Neural cell (in vitro differentiated cells): ENCODE results near the gene UPF1. TPM values are rescaled to one million over a fixed set of nuclear protein-coding genes. Genes with fewer than 3 reads are reported as not detected.

Source experiments
- H2AFZ ChIP-seq: fragments of 200-600, 300-800 bp; sonication (generic), shearing (Covaris generic); 2 replicates; pipeline ENCODE4 v1.6.0; 2014; ENCODE audit warnings: low read depth, mild to moderate bottlenecking, antibody characterized with exemption, low read length, moderate library complexity
- H3F3A ChIP-seq: fragments of 200-600 bp; shearing (Covaris generic); 2 replicates; pipeline ENCODE4 v1.6.1; 2016; ENCODE audit warnings: mild to moderate bottlenecking, moderate library complexity, mixed read lengths, antibody characterized with exemption, low read length; ENCODE audit not compliant: insufficient read depth, poor library complexity, severe bottlenecking
- H3K27ac ChIP-seq: fragments of 200-600, 300-800 bp; sonication (generic), shearing (Covaris generic); 2 replicates; pipeline ENCODE4 v1.5.1; 2014; ENCODE audit warnings: mild to moderate bottlenecking, low read length, moderate library complexity
- H3K27me3 ChIP-seq: fragments of 300-800, 200-600 bp; sonication (generic), shearing (Covaris generic); 2 replicates; pipeline ENCODE4 v1.6.0; 2014; ENCODE audit warnings: mild to moderate bottlenecking, low read depth, low read length, moderate library complexity; ENCODE audit not compliant: insufficient read depth
- H3K36me3 ChIP-seq: fragments of 300-800, 200-600 bp; sonication (generic), shearing (Covaris generic); 2 replicates; pipeline ENCODE4 v1.5.1; 2014; ENCODE audit warnings: mild to moderate bottlenecking, antibody characterized with exemption, low read length, moderate library complexity; ENCODE audit not compliant: insufficient read depth
- H3K4me2 ChIP-seq: fragments of 300-800, 200-600 bp; sonication (generic), shearing (Covaris generic); 2 replicates; pipeline ENCODE4 v1.6.0; 2014; ENCODE audit warnings: mild to moderate bottlenecking, low read length
- H3K4me3 ChIP-seq: fragments of 300-800, 200-600 bp; sonication (generic), shearing (Covaris generic); 2 replicates; pipeline ENCODE4 v1.5.1; 2014; ENCODE audit warnings: mild to moderate bottlenecking, low read length, moderate library complexity
- H3K79me2 ChIP-seq: fragments of 200-600 bp; shearing (Covaris generic); replicated peaks from 2 replicates; pipeline ENCODE4 v1.6.0; 2014; ENCODE audit warnings: mild to moderate bottlenecking, low read length, moderate library complexity; ENCODE audit not compliant: insufficient read depth
- H3K9ac ChIP-seq: fragments of 300-800, 200-600 bp; sonication (generic), shearing (Covaris generic); 2 replicates; pipeline ENCODE4 v1.6.1; 2016; ENCODE audit warnings: mild to moderate bottlenecking, low read length, mixed read lengths
- H3K9me2 ChIP-seq: fragments of 200-600 bp; shearing (Covaris generic); 2 replicates; pipeline ENCODE4 v1.6.1; 2016; ENCODE audit warnings: mild to moderate bottlenecking, low read length, mixed read lengths; ENCODE audit not compliant: insufficient read depth
- H3K9me3 ChIP-seq: fragments of 200-600, 300-800 bp; sonication (generic), shearing (Covaris generic); 2 replicates; pipeline ENCODE4 v1.6.1; 2016; ENCODE audit warnings: mild to moderate bottlenecking, mixed run types, low read length, moderate library complexity, mixed read lengths
- H4K20me1 ChIP-seq: fragments of 200-600 bp; shearing (Covaris generic); 2 replicates; pipeline ENCODE4 v1.6.1; 2016; ENCODE audit warnings: mild to moderate bottlenecking, mixed run types; ENCODE audit not compliant: insufficient read depth
- EP300 ChIP-seq: fragments of 450-650 bp; conservative IDR thresholded peaks from 2 replicates; pipeline ENCODE4 v1.6.1; 2014; ENCODE audit warnings: antibody characterized with exemption, mild to moderate bottlenecking, moderate library complexity; ENCODE audit not compliant: poor library complexity, severe bottlenecking
- EZH2 ChIP-seq: fragments of 200-600, 300-800 bp; shearing (Covaris generic), sonication (generic); IDR thresholded peaks from 2 replicates; pipeline ENCODE4 v1.6.1; 2014; ENCODE audit warnings: antibody characterized with exemption, low read length, borderline replicate concordance, mild to moderate bottlenecking; ENCODE audit not compliant: insufficient read depth, poor library complexity, severe bottlenecking
- MXI1 ChIP-seq: fragments of 450-650 bp; conservative IDR thresholded peaks from 2 replicates; pipeline ENCODE4 v1.6.1; 2014; ENCODE audit warnings: antibody characterized with exemption, mild to moderate bottlenecking; ENCODE audit not compliant: poor library complexity, severe bottlenecking
- POLR2AphosphoS5 ChIP-seq: IDR thresholded peaks from 2 replicates; pipeline ENCODE4 v1.6.1; 2012
- RAD21 ChIP-seq: fragments of 450-650 bp; conservative IDR thresholded peaks from 2 replicates; pipeline ENCODE4 v1.6.1; 2014; ENCODE audit warnings: antibody characterized with exemption, mild to moderate bottlenecking, moderate library complexity
- REST ChIP-seq: IDR thresholded peaks from 2 replicates; pipeline ENCODE4 v1.6.1; 2012; ENCODE audit warnings: borderline replicate concordance
- SMC3 ChIP-seq: fragments of 450-650 bp; conservative IDR thresholded peaks from 2 replicates; pipeline ENCODE4 v1.6.1; 2014; ENCODE audit warnings: antibody characterized with exemption, mild to moderate bottlenecking, moderate library complexity; ENCODE audit not compliant: poor library complexity
- TAF1 ChIP-seq: IDR thresholded peaks from 2 replicates; pipeline ENCODE4 v1.6.1; 2012; ENCODE audit warnings: low read depth
- polyA plus RNA-seq: library from polyadenylated mRNA; depleted of rRNA; stranded (reverse); fragments of >200 nt; gene quantifications from 2 replicates; pipeline ENCODE4 v1.2.3, GENCODE V29; 2014
- TF ChIP-seq, protein P1 (sequence below): fragments of 450-650 bp; IDR thresholded peaks from 2 replicates; pipeline ENCODE4 v1.5.1; 2014; ENCODE audit warnings: antibody characterized with exemption, mild to moderate bottlenecking, moderate library complexity; ENCODE audit not compliant: poor library complexity, severe bottlenecking

The UPF1 gene
- polyA plus RNA-seq, 1 donor from 2014 or later: 39.3 TPM

DNA sequence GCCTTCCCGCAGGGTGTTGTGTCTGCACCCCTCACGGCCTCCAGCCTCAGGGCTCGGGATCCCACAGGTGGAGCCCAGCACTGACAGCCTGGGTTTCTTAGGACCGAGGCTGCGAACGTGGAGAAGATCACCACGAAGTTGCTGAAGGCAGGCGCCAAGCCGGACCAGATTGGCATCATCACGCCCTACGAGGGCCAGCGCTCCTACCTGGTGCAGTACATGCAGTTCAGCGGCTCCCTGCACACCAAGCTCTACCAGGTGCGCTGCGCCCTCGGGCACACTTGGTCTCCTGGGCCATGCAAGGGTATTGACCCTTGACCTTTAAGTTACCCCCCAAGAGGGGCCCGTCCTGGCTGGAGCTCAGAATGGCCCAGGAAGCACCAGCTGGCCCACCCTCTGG lies 29.0 kb downstream of the UPF1 start:
- TF ChIP-seq TAF1 (no peak), EZH2 (no peak), RAD21 (no peak), MXI1 (no peak)
- TF ChIP-seq, protein P1, sequence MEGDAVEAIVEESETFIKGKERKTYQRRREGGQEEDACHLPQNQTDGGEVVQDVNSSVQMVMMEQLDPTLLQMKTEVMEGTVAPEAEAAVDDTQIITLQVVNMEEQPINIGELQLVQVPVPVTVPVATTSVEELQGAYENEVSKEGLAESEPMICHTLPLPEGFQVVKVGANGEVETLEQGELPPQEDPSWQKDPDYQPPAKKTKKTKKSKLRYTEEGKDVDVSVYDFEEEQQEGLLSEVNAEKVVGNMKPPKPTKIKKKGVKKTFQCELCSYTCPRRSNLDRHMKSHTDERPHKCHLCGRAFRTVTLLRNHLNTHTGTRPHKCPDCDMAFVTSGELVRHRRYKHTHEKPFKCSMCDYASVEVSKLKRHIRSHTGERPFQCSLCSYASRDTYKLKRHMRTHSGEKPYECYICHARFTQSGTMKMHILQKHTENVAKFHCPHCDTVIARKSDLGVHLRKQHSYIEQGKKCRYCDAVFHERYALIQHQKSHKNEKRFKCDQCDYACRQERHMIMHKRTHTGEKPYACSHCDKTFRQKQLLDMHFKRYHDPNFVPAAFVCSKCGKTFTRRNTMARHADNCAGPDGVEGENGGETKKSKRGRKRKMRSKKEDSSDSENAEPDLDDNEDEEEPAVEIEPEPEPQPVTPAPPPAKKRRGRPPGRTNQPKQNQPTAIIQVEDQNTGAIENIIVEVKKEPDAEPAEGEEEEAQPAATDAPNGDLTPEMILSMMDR: no peak
- no peak overlapping the region for H3K27ac ChIP-seq
- H3K4me3 ChIP-seq: no peak overlapping the region
- H3K9me3 ChIP-seq: no peaks in the 10 kb centered on the region
- no peaks in the 10 kb centered on the region for H3F3A ChIP-seq
- H3K79me2 ChIP-seq: no peaks in the 10 kb centered on the region
- H3K9ac ChIP-seq: no peak overlapping the region
- no peak overlapping the region for H3K4me2 ChIP-seq
- H3K9me2 ChIP-seq: no peaks in the 10 kb centered on the region
- no peak overlapping the region for H2AFZ ChIP-seq
- no peaks in the 10 kb centered on the region for H3K27me3 ChIP-seq
- no peaks in the 10 kb centered on the region for H3K36me3 ChIP-seq
- H4K20me1 ChIP-seq: no peaks in the 10 kb centered on the region

- Histone ChIP-seq H3K4me3 (no peak overlapping the region), H3K36me3 (no peaks in the 10 kb centered on the region)
- no peak for TF ChIP-seq EP300
- TF ChIP-seq MXI1: no peak
- no peak for TF ChIP-seq POLR2AphosphoS5
- no peak for TF ChIP-seq REST
- TF ChIP-seq, protein P1: no peak
- no peak for TF ChIP-seq RAD21
- no peak for TF ChIP-seq EZH2
- no peak for TF ChIP-seq TAF1
- no peak for TF ChIP-seq SMC3
Observed at GRCh38 chr19:18861235-18861634, 29.5 kb downstream of the UPF1 start.

More at GRCh38 chr19:18861235-18861634, 29.5 kb downstream of the UPF1 start:
- no peaks in the 10 kb centered on the region for H4K20me1 ChIP-seq
- H3F3A ChIP-seq: no peaks in the 10 kb centered on the region
- H3K27me3 ChIP-seq: no peaks in the 10 kb centered on the region
- no peak overlapping the region for H3K4me2 ChIP-seq
- no peaks in the 10 kb centered on the region for H3K9me3 ChIP-seq
- H3K9me2 ChIP-seq: no peaks in the 10 kb centered on the region
- H2AFZ ChIP-seq: no peak overlapping the region
- no peaks in the 10 kb centered on the region for H3K79me2 ChIP-seq
- H3K27ac ChIP-seq: no peak overlapping the region
- H3K9ac ChIP-seq: no peak overlapping the region
